Activated CD8-positive, alpha-beta memory T cell treated with anti-CD3 and anti-CD28 coated beads for 36 hours (primary cell): ENCODE results near the gene ID2. TPM values are rescaled to one million over a fixed set of nuclear protein-coding genes. Genes with fewer than 3 reads are reported as not detected.

Experiments
- CTCF ChIA-PET: fragments of 350-600 bp; sonication (Branson Sonifier 250); formaldehyde crosslinking; loops from one replicate; lab custom pipeline; 2021; ENCODE audit warnings: antibody characterized with exemption; lab: Charles Lee
- POLR2A ChIA-PET: fragments of 350-600 bp; sonication (Branson Sonifier 250); formaldehyde crosslinking; loops from one replicate; lab custom pipeline; 2021; ENCODE audit warnings: antibody characterized with exemption; lab: Charles Lee
- total RNA-seq, 2 experiments: library from RNA; stranded (reverse); gene quantifications; one replicate each; pipeline ENCODE4 v1.2.3, GENCODE V29; 2021

The ID2 gene, protein sequence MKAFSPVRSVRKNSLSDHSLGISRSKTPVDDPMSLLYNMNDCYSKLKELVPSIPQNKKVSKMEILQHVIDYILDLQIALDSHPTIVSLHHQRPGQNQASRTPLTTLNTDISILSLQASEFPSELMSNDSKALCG
- total RNA-seq = 100 to 1,000 TPM; 125 to 133 TPM

DNA sequence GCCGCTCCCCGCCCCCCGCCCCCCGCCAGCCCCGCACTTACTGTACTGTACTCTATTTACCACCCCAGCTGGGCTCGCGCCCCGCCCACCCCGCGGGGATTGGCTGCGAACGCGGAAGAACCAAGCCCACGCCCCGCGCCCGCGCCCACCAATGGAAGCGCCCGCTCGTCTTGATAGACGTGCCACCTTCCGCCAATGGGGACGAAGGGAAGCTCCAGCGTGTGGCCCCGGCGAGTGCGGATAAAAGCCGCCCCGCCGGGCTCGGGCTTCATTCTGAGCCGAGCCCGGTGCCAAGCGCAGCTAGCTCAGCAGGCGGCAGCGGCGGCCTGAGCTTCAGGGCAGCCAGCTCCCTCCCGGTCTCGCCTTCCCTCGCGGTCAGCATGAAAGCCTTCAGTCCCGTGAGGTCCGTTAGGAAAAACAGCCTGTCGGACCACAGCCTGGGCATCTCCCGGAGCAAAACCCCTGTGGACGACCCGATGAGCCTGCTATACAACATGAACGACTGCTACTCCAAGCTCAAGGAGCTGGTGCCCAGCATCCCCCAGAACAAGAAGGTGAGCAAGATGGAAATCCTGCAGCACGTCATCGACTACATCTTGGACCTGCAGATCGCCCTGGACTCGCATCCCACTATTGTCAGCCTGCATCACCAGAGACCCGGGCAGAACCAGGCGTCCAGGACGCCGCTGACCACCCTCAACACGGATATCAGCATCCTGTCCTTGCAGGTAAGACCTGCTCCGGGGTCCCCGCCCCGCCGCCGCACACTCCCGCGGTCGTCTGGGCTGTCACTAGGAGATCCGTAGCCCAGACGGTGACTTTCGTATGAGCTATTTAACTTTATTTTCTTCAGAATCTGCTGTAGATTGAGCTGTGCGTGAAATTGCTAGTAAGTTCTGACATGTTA is at the start of gene ID2:
Gene ID2 (plus strand): TSS at position 271 of the 907 bp plus-strand sequence. CDS start 110 bp downstream, at position 381.
- POLR2A ChIA-PET = interaction anchor here (0.5 to 5.2 kb wide), 23 partner anchors 96 to 1254 kb away, joined by 3 to 56 read pairs (median 5); no protein-coding TSS in a partner anchor
- CTCF ChIA-PET = interaction anchor here (0.6 to 2.0 kb wide), 11 partner anchors 16 to 1138 kb away, joined by 3 to 5 read pairs (median 4); no protein-coding TSS in a partner anchor

DNA sequence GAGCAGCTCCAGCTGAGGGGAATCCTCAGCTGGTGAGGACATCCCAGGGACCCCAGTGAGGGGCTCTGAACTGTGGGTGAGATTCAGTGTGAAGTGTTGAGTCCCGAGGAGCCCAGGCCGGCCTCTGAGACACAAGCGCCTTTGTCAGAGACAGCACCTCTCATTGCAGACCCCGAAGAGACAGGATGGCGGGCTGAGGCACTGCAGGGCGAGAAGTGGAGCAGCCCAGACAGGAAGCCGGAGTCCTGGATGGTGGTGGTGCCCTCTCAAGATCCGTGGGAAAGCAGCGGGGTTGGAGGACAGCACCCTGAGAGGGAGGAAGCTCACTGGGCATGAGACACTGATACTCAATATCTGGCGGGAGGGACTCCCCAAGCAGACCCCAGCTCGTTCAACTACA is 49.1 kb upstream of the ID2 start:
- CTCF ChIA-PET = no interaction called here
- POLR2A ChIA-PET = no interaction called here

DNA sequence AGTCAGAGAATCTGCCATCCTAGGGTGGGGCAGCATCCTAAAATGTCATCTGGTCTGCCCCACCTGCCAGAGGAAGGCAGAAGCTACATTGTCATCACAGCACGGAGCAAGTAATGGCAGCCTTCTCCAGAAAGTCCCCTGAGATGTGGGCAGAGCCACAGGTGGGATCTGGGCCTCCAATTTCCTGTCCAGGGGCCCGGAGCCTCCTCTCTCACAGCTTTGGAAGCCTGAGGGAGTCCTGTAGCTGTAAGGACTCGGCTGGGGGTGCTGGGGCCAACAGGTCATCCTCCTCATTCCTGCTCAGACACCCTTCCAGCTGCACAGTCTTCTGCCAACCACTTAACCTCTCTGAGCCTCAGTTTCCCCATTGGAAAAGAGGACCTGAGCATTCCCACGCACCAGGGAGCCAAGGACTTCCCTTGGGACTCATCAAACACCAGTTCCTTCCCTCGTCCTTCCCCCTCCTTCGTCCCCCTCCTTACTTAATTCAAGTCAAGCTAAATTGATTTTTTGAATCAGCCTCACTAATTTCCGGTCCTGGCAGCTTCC is 48.6 kb upstream of the ID2 start:
- POLR2A ChIA-PET = no interaction called here

DNA sequence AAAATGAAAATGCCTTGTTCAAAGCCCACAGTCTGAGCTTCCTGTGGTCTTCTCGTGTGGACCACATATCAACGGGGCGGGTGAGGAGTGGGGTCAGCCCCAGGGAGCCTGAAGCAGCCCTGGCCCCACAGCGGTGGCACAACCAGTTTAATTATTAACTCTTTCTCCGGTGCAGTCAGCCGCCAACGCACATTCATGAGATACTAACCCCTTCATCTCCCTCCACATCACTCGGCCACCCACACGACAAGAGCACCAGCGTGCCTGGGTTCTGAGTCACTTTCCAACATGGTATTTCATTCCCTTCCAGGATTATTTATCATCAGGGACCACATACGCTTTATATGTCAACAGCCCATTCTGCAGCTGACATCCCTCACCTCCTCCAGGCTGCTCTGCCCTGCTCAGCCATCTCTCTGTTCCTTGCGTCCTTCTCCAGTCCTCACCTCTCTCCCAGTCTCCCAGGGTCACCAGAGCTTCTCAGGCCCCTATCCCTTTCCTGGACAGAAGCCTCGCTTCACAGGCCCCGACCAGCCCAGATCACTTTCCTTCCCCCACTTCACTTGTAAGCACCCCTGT is 48.0 kb upstream of the ID2 start:
- CTCF ChIA-PET = no interaction called here
- POLR2A ChIA-PET = no interaction called here

More for the DNA sequence above, 48.6 kb upstream of the ID2 start:
- CTCF ChIA-PET = no interaction called here

DNA sequence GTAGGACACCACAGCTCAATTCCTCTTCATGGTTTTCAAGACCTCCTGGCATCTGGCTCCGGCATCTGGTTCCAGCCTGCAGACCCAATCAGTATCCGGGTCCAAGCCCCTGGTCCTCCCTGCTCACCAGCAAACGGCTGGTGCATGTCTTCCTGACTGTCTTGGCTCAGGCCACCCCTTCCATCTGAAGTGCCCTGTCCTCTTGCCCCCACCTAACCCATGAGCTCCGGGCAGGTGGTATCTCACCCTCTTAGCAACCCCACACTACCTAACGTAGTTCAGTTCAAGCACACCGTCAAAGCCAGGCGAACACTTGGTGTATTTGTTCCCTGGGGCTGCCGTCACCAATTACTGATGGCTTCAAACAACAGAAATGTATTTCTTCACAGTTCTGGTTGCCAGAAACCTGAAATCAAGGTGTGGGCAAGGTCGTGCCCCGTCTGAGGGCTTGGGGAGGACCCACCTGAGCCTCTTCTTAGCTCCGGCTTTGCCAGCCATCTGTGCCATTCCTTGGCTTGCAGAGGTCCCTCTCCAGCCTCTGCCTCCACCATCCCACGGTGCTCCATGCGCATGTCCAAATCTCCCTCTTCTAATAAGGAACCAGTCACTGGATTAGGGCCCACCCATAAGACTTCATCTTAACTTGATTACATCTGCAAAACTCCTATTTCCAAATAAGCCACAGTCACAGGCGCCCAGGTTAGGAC is 47.2 kb upstream of the ID2 start:
- CTCF ChIA-PET = no interaction called here
- POLR2A ChIA-PET = no interaction called here

DNA sequence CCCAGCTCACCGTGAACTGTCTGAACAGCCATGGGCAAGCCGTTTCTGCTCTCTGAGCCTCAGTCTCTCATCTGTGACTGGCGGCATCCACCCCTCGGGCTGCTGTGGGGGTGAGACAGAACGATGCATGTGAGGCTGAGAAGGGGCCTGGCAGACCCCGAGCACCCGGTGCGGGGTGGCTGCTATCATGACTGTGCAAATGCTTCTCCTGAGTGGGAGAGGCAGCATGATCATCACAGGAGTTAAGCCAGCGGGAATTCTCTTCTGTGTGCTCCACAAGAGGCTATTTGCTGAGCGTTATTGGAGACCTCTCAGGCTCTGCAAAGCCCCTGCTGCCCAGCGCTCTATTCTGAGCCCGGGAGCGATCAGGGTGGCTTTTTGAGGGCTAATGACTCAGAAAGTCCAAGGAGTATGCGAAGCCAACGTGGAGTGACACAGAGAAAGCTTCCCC is 45.8 kb upstream of the ID2 start:
- ChIA-PET CTCF (no interaction called here), POLR2A (no interaction called here)

DNA sequence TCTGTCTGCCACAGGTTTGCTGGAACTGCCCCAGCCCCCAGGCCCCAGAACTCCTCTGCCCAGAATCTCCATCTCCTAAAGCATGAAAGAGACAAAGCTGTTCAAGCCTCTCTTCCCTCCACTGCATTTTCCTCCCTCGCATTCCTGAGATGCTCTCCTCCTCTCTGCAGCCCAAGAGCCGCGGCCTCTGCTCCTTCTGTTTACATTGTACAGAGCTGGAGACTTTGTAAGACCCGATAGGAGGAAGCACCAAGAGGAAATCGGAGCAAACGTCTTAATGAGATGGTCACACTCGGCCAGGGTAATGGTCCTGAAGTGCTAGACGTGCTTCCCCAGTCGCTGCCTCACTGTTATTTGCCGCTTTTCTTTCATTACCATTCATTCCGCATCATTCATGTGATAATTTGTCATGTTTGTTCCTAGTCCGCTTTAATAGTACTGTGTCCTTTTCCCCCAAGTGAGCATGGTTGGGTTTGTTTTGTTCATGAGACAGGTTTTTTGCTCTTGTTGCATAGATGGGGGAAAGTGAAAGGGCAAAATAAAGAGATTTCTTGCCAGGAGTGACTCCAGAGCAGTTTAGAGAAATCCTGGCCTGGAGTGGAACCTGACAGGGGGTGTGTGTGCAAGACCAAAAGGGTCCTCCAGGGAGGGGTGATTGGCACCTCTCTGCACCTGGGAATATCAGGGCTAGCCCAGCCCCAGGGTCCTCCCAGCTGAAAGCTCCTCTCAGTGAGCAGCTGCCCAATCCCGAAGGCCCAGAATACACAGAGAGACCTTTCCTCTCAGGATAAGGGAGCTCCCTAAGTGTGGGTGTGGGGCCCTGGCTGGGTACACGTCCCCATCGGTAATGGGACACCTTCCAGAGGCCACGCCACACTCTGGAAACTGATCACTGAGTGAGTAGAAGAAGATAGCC is 44.9 kb upstream of the ID2 start:
- CTCF ChIA-PET = no interaction called here
- POLR2A ChIA-PET = no interaction called here

DNA sequence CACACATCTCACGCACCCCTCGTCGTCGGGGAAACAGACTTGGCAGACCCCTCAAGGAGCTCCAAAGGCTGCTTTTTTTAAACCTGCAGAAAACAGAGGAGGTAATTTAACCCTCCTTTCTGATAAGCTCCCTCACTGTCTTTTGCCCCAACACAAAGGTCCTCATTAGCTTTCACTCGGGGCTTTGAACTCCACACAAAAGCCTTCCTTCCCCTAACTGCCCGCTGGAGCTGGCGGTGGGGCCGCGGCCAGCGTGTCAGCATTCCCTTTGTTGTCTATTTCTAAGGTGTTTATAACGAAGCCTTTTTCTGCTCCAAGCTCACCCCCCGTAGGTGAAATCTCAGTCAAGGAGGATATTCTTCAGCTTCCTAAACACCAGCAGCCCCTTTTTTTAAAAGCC is 43.5 kb upstream of the ID2 start:
- ChIA-PET CTCF (interaction anchor here (0.6 kb wide), 1 partner anchor 1220 kb away, joined by 3 read pairs; no protein-coding TSS in a partner anchor), POLR2A (no interaction called here)

DNA sequence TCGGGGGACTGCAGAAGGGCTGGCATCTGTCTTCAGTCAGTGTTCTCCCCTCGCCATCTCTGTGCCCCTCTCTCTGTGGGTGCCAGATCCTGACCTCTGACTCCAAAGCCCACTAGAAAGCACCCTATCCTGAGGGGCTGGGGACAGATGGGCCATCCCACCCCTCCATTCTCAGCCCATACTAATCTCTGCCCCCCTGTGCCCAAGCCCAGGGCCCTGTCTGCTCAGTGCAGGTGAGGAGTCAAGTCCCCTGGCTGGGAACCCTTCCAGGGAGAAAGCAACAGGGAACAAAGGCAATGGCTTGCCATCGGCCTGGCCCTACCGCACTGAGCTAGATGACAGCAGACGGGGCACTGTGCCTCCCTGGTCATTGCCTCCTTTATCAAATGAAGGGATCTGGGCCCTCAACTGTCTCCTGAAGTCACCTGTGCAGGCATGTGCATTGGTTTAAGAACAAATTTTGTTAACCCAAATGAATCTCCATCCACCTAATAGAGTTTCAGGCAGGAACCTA is 42.7 kb upstream of the ID2 start:
- POLR2A ChIA-PET = no interaction called here
- CTCF ChIA-PET = interaction anchor here (0.6 kb wide), 1 partner anchor 1221 kb away, joined by 3 read pairs; no protein-coding TSS in a partner anchor

DNA sequence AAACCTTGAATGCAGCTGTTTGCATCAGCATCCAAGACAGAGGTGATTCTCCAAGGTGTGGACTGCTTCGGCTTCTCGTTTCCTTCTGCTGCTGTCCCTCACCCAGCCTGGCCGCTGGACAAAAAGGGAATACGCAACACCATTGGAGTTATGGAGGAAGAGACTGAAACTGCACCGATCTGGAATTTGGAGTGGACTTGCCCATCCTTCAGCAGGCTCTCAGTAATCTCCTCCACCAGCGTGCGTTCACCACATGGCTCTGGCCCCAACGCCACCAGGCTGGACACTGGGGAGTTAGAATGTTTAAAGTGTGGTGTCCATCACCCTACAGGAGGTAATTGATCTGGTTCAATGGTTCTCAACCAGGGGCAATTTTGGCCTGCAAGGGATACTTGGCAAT is 41.4 kb upstream of the ID2 start:
- ChIA-PET CTCF (no interaction called here), POLR2A (no interaction called here)

DNA sequence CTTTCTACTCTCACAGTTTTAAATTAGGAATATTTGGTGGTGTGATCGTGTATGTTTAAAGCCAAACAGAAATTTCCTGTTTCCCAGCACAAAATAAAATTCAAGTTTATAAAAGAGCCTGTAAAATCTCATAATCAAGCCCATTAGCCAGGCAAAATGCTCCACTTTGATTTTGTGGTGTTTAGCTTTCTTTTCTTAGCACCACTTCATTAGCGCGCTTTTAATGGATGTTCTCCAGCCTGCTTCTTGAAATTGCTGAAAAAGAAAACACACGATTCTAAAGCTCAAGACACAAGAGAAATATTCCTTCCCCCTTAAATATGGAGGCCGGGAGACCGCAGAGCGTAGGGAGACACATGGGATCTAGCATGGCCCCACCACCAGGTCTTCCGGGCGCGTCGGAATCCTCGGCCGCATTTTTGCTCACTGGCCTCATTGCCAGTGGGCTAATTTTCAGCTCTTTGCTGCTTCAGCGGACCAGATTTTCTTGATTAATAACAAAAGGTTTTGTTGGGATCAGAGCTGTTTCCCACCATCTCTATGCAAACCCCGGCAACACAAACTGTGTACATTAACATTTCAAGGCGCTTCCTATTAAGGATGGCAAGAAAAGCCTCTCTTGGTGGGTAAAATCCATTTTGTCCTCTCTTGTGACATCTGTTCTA is 40.4 kb upstream of the ID2 start:
- CTCF ChIA-PET = no interaction called here
- POLR2A ChIA-PET = no interaction called here

DNA sequence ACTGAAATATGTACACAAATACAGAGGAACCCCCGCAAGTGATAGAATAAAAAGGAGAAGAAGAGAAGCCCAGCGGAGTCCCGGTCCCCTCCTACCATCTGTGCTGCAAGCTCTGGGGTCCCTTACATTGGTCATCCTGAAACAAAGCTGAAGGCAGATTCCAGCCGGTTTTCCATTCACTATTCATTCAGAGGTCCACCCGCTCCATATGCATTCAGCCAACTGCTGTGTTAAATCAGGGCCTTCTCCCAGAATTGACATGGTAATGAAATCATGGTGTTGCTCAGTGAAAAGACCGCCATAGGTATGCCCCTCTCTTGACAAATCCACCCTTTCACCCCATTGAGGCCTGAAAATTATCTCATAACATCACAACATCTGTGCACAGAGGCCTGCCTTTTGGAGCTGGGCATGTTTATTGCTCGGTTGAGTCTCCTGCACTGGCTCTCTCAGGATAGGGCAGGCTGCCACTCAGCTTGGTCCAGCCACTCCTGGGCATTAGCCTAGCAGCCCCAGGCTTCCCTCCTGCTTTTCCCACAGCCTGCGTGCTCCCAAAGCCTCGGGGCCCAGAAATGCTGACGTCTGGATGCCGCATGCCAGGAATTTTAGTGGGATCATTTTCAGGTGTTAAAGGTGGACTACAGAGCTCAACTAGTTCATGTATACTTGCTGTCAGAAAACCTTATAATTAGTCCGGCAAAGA is 39.3 kb upstream of the ID2 start:
- POLR2A ChIA-PET = no interaction called here
- CTCF ChIA-PET = no interaction called here

DNA sequence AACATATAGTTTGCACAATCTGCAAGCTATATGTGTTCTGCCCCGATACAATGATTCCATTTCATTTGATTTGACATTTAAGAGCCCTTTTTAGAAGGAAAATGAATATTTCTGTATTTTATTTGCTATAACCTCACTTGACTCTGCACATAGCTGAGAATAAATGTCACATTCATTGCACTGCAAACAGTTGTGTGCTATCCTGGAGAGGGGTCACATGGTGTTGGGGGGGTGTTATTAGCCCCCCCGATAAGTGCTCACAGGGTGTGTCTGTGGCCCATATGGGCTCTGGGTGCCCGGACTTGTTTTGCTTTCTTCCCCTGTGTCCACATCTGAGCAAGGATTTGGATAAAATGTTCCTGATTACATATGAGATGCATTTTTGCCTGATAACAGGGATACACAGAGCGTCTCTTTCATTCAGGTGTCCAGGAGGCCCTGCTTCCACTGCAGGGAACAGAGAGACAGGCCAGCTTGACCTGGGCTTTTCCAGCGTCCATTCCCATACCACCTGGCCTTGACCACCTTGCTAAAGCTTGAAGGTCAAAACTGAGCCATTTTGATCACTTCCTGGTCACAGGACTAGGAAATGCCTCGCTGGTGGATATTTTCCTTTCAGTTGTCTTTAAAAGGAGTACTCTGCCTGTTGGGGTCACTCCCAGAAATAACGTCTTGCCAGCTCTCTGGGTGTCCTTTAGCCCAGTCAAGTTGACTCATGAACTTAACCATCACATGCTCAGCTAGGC is 38.4 kb upstream of the ID2 start:
- POLR2A ChIA-PET = no interaction called here

DNA sequence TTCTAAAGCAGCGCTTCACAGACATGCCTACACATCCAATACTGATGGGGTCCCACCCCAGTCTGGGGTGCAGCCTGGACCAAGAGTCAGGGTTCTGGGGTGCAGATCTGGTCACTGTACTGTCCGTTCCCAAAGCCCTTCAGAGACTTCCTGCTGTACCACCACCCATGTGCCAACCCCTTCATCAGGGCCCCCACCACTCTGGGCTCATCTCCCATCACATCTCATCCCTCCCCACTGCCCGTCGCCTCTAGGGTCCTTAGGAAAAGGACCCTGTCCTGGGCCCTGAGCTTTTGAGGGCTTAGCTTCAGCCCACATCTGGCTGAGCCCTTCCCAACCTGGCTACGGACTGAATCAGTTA is 37.9 kb upstream of the ID2 start:
- CTCF ChIA-PET = no interaction called here

More for the DNA sequence above, 38.4 kb upstream of the ID2 start:
- CTCF ChIA-PET = no interaction called here

DNA sequence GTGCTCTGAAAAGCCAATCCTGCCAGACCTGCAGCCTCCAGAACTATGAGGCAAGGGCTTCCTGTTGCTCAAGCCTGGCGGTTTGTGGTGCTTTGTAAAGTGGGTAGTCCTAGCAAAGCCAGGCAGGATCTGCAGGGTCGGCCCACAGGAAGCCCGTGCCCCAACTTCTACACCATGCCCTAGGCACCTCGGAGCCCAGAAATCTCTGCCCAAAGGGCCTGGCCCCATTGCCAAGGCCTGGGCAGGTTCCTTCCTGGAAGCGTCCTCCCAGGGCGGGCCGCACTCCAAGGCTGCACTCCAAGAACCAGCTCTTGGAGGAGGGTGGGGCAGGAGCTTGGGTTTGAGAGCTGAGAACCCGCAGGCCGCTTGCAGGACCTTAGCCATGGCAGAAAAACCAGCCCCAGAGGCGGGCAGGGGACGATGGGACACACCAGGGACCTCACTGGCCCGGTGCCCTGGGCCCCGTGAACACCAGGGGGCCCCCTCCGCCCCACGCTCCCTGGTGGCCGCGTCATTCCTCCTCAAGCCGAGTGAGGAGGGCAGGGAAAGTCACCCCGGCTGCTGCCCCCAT is 37.2 kb upstream of the ID2 start:
- POLR2A ChIA-PET = no interaction called here
- CTCF ChIA-PET = no interaction called here

More for the DNA sequence above, 37.9 kb upstream of the ID2 start:
- POLR2A ChIA-PET = no interaction called here

DNA sequence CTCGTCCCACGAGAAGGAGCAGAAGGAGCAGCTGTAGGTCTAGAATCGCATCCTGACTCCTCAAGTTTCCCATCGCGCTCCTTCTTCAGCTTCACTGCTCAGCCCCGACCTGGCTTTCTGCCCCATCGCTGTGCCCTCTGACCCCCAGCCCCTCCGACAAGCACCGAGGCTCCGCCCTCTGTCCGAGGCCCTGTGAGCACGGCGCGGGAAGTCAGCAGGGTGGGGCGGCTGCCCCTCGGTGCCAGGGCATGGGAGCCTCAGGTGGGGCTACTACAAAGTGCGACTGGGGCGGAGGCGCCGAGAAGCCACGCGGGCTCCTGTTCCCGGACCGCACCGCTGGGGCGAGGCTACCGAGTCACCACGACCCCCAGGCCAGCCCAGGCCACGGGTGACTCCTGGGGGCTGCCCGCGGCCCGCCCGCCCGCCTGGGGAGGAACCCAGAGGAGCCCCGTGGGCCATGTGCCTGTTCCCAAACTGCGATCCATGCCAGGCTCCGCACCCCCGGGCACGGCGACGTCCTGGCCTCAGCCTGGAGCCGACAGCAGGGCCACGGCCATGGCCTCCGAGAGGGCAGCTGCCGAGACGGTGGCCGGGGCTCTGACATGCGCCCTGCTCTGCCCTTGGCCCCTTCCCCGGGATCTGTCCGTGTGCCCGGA is 36.6 kb upstream of the ID2 start:
- CTCF ChIA-PET = no interaction called here
- POLR2A ChIA-PET = no interaction called here
